HepG2 (cell line): ENCODE data around the gene EFNA3. TPM values are rescaled to one million over a fixed set of nuclear protein-coding genes. Genes with fewer than 3 reads are reported as not detected.
A peak's percentile ranks its signal among the peaks of the same experiment; 100 is the strongest.

Experiments used
- CHD2 ChIP-seq: IDR thresholded peaks from 2 replicates; pipeline ENCODE4 v1.6.1; 2011; ENCODE audit warnings: low read depth, low read length, improper control_type of control experiment
- DPF2 ChIP-seq: sonication (generic); formaldehyde crosslinking; IDR thresholded peaks from 2 replicates; pipeline ENCODE4 v1.4.0; 2020; ENCODE audit warnings: mild to moderate bottlenecking, low read depth, missing genetic modification reagents, borderline replicate concordance
- FOXJ3 ChIP-seq: sonication (generic); formaldehyde crosslinking; IDR thresholded peaks from 2 replicates; pipeline ENCODE4 v1.4.0; 2020; ENCODE audit warnings: missing genetic modification reagents, mild to moderate bottlenecking, borderline replicate concordance
- HOXA9 ChIP-seq: sonication (generic); formaldehyde crosslinking; IDR thresholded peaks from 2 replicates; pipeline ENCODE4 v1.8.1; 2022; ENCODE audit warnings: missing genetic modification reagents, mild to moderate bottlenecking, moderate library complexity, borderline replicate concordance
- KLF13 ChIP-seq: sonication (generic); formaldehyde crosslinking; IDR thresholded peaks from 2 replicates; pipeline ENCODE4 v1.4.0; 2020; ENCODE audit warnings: mild to moderate bottlenecking, missing genetic modification reagents
- MEIS1 ChIP-seq: sonication (generic); formaldehyde crosslinking; IDR thresholded peaks from 2 replicates; pipeline ENCODE4 v1.9.0; 2021; ENCODE audit warnings: mild to moderate bottlenecking, missing genetic modification reagents, moderate library complexity, borderline replicate concordance
- MLX ChIP-seq: IDR thresholded peaks from 2 replicates; pipeline ENCODE4 v1.6.1; 2016
- POGK ChIP-seq: sonication (generic); formaldehyde crosslinking; conservative IDR thresholded peaks from 2 replicates; pipeline ENCODE4 v1.8.0; 2022; ENCODE audit warnings: mild to moderate bottlenecking, moderate library complexity, missing genetic modification reagents
- TERF1 ChIP-seq: sonication (generic); formaldehyde crosslinking; IDR thresholded peaks from 2 replicates; pipeline ENCODE4 v1.8.0; 2022; ENCODE audit warnings: mild to moderate bottlenecking, missing genetic modification reagents, moderate library complexity
- YEATS2 ChIP-seq: sonication (generic); formaldehyde crosslinking; IDR thresholded peaks from 2 replicates; pipeline ENCODE4 v1.4.0; 2020; ENCODE audit warnings: missing genetic modification reagents, borderline replicate concordance
- ZBTB1 ChIP-seq: sonication (generic); formaldehyde crosslinking; IDR thresholded peaks from 2 replicates; pipeline ENCODE4 v1.4.0; 2020; ENCODE audit warnings: missing genetic modification reagents, borderline replicate concordance
- ZFP90 ChIP-seq: sonication (generic); formaldehyde crosslinking; IDR thresholded peaks from 2 replicates; pipeline ENCODE4 v1.8.0; 2022; ENCODE audit warnings: missing genetic modification reagents, mild to moderate bottlenecking, inconsistent platforms, borderline replicate concordance
- ZGPAT ChIP-seq: IDR thresholded peaks from 2 replicates; pipeline ENCODE4 v1.6.1; 2016; ENCODE audit warnings: mild to moderate bottlenecking
- ZNF275 ChIP-seq: sonication (generic); formaldehyde crosslinking; IDR thresholded peaks from 2 replicates; pipeline ENCODE4 v1.8.0; 2022; ENCODE audit warnings: missing genetic modification reagents, mild to moderate bottlenecking, inconsistent platforms, borderline replicate concordance
- ZNF276 ChIP-seq: sonication (generic); formaldehyde crosslinking; IDR thresholded peaks from 2 replicates; pipeline ENCODE4 v1.4.0; 2020; ENCODE audit warnings: mild to moderate bottlenecking, low read depth, missing genetic modification reagents
- ZNF367 ChIP-seq: sonication (generic); formaldehyde crosslinking; IDR thresholded peaks from 2 replicates; pipeline ENCODE4 v1.4.0; 2020; ENCODE audit warnings: missing genetic modification reagents, borderline replicate concordance
- ZNF382 ChIP-seq: sonication (generic); formaldehyde crosslinking; IDR thresholded peaks from 2 replicates; pipeline ENCODE4 v1.5.0; 2020; ENCODE audit warnings: missing genetic modification reagents, mild to moderate bottlenecking, borderline replicate concordance
- polyA plus RNA-seq, 8 experiments: library from polyadenylated mRNA; depleted of rRNA in 3 of 8; stranded (reverse) in 7 of 8; unstranded in 1 of 8; fragments of >200 nt; fragmentation: Illumina TruSeq in 4 of 8; extraction: Trizol in 4 of 8; gene quantifications; 2 replicates each; pipeline versions ENCODE4 v1.2.1 to v1.2.3, GENCODE V29; 2011 to 2016; ENCODE audit warnings: low read depth in 4 of 8, missing spikeins in 1 of 8, mixed read lengths in 1 of 8; ENCODE audit not compliant: insufficient read depth in 1 of 8
- total RNA-seq, 5 experiments: library from RNA; depleted of rRNA; stranded (reverse); fragments of >200 nt; fragmentation: Illumina TruSeq; extraction: Trizol; gene quantifications; 2 replicates each; pipeline ENCODE4 v1.2.3, GENCODE V29; 2016; ENCODE audit warnings: low read depth in 1 of 5
- TF ChIP-seq, protein P1 (sequence below): sonication (generic); formaldehyde crosslinking; IDR thresholded peaks from 2 replicates; pipeline ENCODE4 v1.4.0; 2020; ENCODE audit warnings: missing genetic modification reagents, borderline replicate concordance

Gene EFNA3
- total and polyA plus RNA-seq, 2 of the 13 experiments (the other 11 are each of a cell fraction or from before 2014, with no cell fraction given) = 1.0 to 5.7 TPM

- no peak; the same call in 1 of the 2 replicates for TF ChIP-seq HOXA9
- TF ChIP-seq CHD2 = peak; percentile 48; the same call in 1 of the 2 replicates
- no peak; the same call in 1 of the 2 replicates for TF ChIP-seq ZNF276 (CRISPR knock-in tag)
- no peak for TF ChIP-seq FOXJ3 (CRISPR knock-in tag)
- TF ChIP-seq ZNF382 (CRISPR knock-in tag) = no peak
- no peak for TF ChIP-seq DPF2 (CRISPR knock-in tag)
- TF ChIP-seq MEIS1 (CRISPR knock-in tag) = peak; percentile 76; the same call in 1 of the 2 replicates
- peak; percentile 63 for TF ChIP-seq MLX (CRISPR knock-in tag)
- TF ChIP-seq POGK (CRISPR knock-in tag) = peak; percentile 45; the same call in 1 of the 2 replicates
- no peak for TF ChIP-seq ZNF275 (CRISPR knock-in tag)
- TF ChIP-seq, protein P1, sequence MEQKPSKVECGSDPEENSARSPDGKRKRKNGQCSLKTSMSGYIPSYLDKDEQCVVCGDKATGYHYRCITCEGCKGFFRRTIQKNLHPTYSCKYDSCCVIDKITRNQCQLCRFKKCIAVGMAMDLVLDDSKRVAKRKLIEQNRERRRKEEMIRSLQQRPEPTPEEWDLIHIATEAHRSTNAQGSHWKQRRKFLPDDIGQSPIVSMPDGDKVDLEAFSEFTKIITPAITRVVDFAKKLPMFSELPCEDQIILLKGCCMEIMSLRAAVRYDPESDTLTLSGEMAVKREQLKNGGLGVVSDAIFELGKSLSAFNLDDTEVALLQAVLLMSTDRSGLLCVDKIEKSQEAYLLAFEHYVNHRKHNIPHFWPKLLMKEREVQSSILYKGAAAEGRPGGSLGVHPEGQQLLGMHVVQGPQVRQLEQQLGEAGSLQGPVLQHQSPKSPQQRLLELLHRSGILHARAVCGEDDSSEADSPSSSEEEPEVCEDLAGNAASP = no peak; the same call in none of the 2 replicates
- TF ChIP-seq ZNF367 (CRISPR knock-in tag) = no peak
- TF ChIP-seq ZBTB1 (CRISPR knock-in tag) = no peak
- TF ChIP-seq KLF13 = no peak; the same call in 1 of the 2 replicates
- TF ChIP-seq TERF1 (CRISPR knock-in tag) = no peak
- TF ChIP-seq ZFP90 (CRISPR knock-in tag) = no peak
- TF ChIP-seq YEATS2 (CRISPR knock-in tag) = peak; percentile 70; the same call in 1 of the 2 replicates
- TF ChIP-seq ZGPAT (CRISPR knock-in tag) = peak; percentile 67
These were observed 56.9 kb downstream of the EFNA3 start, which contains the start of gene SLC50A1 (continued) for GRCh38 chr1:155135415-155136028.
